ENCODE data around the gene DCLK2. TPM values are rescaled to one million over a fixed set of nuclear protein-coding genes. Genes with fewer than 3 reads are reported as not detected.

The DCLK2 gene
- total RNA-seq, 6 experiments from 2014 or later: 0.35 to 1.8 (median 0.68) TPM

DNA sequence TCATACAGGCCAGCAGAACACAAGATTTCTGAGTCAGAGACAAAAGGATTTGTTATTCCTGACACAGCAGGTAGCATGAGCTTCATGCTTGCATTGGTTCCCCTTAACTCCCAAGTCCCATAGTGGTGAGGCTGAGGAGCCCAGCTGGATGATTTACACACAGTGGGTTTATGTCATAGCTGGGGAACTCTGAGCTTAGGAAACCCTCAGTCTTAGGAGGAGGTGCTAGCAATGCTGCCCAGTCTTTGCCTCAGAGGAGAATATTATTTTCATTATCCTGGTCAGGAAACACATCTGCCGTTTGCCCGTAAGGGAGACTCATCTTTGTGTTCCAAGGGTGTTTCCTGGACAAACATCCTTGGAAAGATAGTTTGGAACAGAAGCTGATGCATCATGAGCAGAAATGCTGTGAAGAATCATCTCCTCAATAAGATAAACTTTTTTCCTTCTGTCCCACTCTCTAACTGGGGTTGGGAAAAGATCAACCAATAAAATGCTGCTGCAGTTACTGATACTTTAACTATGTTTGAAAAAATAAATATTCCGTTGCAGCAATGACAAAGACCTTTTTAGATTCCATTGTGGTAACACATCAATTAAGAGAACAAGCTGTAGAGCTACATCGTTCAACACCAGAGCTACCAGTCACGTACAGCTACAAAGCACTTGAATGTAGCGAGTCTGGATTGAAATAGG lies 146.8 kb downstream of the DCLK2 start:
- intact Hi-C loops (cut with DNase I): no loop called here
- H3K27ac ChIP-seq: no peak overlapping the region
- WGBS (ENCODE audit: insufficient coverage, low coverage, low lambda C conversion rate, missing lambda C conversion rate): 74% methylated on average over 6 of the region's 6 CpGs
- H3K27me3 ChIP-seq: no peaks in the 10 kb centered on the region
- DNase-seq (no peak), ATAC-seq (peak in 1 of 4 donors; percentile 15)
- no peak overlapping the region for H3K4me3 ChIP-seq
- no peaks in the 10 kb centered on the region for H3K36me3 ChIP-seq
- H3K4me1 ChIP-seq: no peaks in the 10 kb centered on the region
- TF ChIP-seq, protein P1, sequence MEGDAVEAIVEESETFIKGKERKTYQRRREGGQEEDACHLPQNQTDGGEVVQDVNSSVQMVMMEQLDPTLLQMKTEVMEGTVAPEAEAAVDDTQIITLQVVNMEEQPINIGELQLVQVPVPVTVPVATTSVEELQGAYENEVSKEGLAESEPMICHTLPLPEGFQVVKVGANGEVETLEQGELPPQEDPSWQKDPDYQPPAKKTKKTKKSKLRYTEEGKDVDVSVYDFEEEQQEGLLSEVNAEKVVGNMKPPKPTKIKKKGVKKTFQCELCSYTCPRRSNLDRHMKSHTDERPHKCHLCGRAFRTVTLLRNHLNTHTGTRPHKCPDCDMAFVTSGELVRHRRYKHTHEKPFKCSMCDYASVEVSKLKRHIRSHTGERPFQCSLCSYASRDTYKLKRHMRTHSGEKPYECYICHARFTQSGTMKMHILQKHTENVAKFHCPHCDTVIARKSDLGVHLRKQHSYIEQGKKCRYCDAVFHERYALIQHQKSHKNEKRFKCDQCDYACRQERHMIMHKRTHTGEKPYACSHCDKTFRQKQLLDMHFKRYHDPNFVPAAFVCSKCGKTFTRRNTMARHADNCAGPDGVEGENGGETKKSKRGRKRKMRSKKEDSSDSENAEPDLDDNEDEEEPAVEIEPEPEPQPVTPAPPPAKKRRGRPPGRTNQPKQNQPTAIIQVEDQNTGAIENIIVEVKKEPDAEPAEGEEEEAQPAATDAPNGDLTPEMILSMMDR (IDR thresholded peaks at IDR 0.05): no peak
- no peak for TF ChIP-seq POLR2A (IDR thresholded peaks at IDR 0.05)
- H3K9me3 ChIP-seq: no peaks in the 10 kb centered on the region

DNA sequence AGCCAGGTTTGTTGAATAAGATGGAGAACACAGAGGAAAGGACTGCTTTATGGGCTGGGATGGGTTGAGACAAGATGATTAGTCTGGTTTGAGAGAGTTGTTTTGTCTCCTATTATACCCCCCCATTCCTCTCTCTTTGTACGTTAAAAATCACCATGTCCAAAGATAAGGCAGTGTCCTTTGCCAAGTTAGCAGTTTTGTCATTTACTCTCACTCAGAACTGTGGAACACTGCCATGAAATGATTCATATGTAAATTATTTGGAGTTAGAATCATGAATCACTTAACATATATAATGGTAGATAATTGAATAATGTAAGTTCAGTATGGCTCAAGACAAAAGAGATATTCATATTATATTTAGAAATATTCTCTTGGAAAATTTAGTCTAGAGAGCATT lies 151.3 kb downstream of the DCLK2 start:
- DNase-seq: no peak
- intact Hi-C loops (cut with DNase I): no loop called here

DNA sequence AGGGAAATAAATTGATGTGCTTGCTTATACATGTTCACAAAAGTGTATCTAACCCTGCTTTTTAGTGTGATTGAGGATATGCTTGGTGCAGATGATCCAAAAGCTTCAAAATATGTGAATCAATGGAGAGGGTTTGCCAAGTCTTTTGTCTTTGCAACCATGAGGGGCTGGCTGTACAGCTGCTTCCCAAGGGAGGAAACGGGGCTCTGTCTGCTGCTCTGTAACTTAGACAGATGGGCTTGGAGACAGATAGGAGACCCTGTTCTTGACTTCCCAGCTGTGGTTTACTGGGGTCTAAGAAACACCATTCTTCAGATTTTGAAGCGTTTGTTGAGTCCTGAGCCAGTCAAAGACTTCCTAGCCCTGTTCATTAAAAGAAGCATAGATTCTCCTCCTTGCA lies 152.3 kb downstream of the DCLK2 start:
- Histone ChIP-seq H3K4me1 (peaks cover 0 to 15% (median 6%) of the 10 kb centered on the region in 4 donors), H3K9me3 (no peaks in the 10 kb centered on the region), H3K36me3 (no peaks in the 10 kb centered on the region), H3K4me3 (no peak overlapping the region), H3K27ac (no peak overlapping the region), H3K27me3 (no peaks in the 10 kb centered on the region)
- WGBS (ENCODE audit: insufficient coverage, low coverage, low lambda C conversion rate, missing lambda C conversion rate): 88% methylated on average over 1 of the region's 2 CpGs
- intact Hi-C loops (cut with DNase I): no loop called here
- ATAC-seq (no peak), DNase-seq (no peak)
- TF ChIP-seq, protein P1 (IDR thresholded peaks at IDR 0.05): no peak
- TF ChIP-seq POLR2A (IDR thresholded peaks at IDR 0.05): no peak

More for the DNA sequence above, 151.3 kb downstream of the DCLK2 start:
- peak in 2 of 4 donors; percentile 29 to 44 for ATAC-seq
- no peak overlapping the region for H3K4me3 ChIP-seq
- TF ChIP-seq POLR2A (IDR thresholded peaks at IDR 0.05): no peak
- TF ChIP-seq, protein P1 (IDR thresholded peaks at IDR 0.05): no peak
- no peaks in the 10 kb centered on the region for H3K36me3 ChIP-seq
- H3K27ac ChIP-seq: no peak overlapping the region
- H3K4me1 ChIP-seq: peaks cover 0 to 15% (median 6%) of the 10 kb centered on the region in 4 donors
- no peaks in the 10 kb centered on the region for H3K9me3 ChIP-seq
- H3K27me3 ChIP-seq: no peaks in the 10 kb centered on the region
- WGBS (ENCODE audit: insufficient coverage, low coverage, low lambda C conversion rate, missing lambda C conversion rate): 0% methylated on average over 1 of the region's 1 CpG

DNA sequence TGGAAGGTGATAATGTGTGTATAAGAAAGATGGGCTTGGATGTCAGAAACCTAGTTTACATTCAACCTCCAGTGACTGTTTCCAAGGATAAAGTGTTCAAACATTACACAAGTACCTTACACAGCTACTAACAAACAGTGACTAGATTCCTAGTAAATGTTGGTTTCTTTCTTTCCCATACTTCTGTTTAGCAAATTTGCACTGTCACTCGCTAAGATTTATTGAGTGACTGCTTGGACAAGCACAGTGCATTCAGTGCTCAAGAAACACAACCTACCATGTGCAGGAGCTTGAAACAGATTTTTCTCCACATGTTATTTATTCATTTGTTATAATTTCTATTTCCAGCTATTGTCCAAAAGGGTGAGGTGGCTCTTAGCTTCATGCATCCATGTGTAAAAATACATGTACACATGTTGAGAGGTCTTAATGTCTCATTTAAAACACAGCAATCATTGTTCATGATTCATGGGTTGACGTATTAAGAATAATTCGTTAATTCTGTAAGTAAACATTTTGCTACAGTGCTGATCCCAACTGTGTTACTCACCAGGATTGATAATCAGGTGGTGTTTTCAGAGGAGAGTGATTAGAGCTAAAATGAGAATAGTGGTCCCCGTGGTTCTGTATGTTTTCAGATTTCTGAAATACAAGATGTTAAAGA lies 153.0 kb downstream of the DCLK2 start:
- ATAC-seq (peak in 3 of 4 donors; percentile 33 to 44 (median 38)), DNase-seq (no peak)
- Histone ChIP-seq H3K27me3 (no peaks in the 10 kb centered on the region), H3K4me1 (peaks cover 0 to 15% (median 6%) of the 10 kb centered on the region in 4 donors), H3K9me3 (no peaks in the 10 kb centered on the region), H3K36me3 (no peaks in the 10 kb centered on the region), H3K4me3 (no peak overlapping the region), H3K27ac (no peak overlapping the region)
- no peak for TF ChIP-seq POLR2A (IDR thresholded peaks at IDR 0.05)
- TF ChIP-seq, protein P1 (IDR thresholded peaks at IDR 0.05): no peak
- whole genome bisulfite sequencing (ENCODE audit: insufficient coverage, low coverage, low lambda C conversion rate, missing lambda C conversion rate): 62% methylated on average over 4 of the region's 4 CpGs
- intact Hi-C loops (cut with DNase I): no loop called here

Data from right lobe of liver (tissue), 6 donors.